Sigmoid colon (tissue), 3 donors: Measurements from ENCODE around the gene MOB3B.

Experiments
- CTCF ChIP-seq, 4 experiments: fragments of 450-650 bp in 3 of 4; fragments of 200-600 bp in 1 of 4; IDR thresholded peaks; one replicate each; pipeline ENCODE4 v1.5.1; 2016 to 2019; ENCODE audit warnings: antibody characterized with exemption in 4 of 4, mild to moderate bottlenecking in 3 of 4, moderate library complexity in 2 of 4
- POLR2A ChIP-seq, 2 donors: fragments of 450-650 bp; IDR thresholded peaks; one replicate each; pipeline ENCODE4 v1.6.1; 2016; ENCODE audit warnings: antibody characterized with exemption in 2 of 2, mild to moderate bottlenecking in 2 of 2, moderate library complexity in 2 of 2

DNA sequence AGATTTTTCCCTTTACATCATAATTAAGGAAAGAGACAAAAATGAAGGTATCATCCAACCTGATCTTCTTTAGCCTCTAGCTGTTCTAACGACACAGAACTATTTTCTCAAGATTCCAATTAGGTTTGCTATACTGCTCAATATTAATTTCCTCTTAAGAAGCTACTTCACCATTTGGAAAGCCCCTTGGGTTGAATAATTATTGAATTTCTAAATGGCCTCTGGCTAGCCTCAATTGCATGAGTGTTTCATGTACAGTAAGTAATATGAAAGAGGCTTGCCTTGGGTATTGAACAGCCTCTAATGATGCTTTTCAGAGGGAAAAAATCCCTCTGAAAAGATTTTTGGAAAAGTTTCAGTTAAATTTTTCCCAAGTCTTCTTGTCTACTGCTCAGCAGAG, 3.7 kb upstream of the MOB3B start:
- TF ChIP-seq CTCF (IDR thresholded peaks at IDR 0.05) (no peak), POLR2A (IDR thresholded peaks at IDR 0.05) (no peak)
